NAMALWA (cell line): ENCODE results near the gene TYW1.
A peak's percentile ranks its signal among the peaks of the same experiment; 100 is the strongest.
"Not testable (repeated sequence)": the region's sequence is repeated elsewhere in the genome, so short reads cannot be mapped to it uniquely, and the experiment has no call there.

ENCODE experiments used
- DNase-seq: peaks from one replicate; pipeline ENCODE4 v3.0.0-alpha.2; 2015; ENCODE audit warnings: low spot score

The TYW1 gene

DNA sequence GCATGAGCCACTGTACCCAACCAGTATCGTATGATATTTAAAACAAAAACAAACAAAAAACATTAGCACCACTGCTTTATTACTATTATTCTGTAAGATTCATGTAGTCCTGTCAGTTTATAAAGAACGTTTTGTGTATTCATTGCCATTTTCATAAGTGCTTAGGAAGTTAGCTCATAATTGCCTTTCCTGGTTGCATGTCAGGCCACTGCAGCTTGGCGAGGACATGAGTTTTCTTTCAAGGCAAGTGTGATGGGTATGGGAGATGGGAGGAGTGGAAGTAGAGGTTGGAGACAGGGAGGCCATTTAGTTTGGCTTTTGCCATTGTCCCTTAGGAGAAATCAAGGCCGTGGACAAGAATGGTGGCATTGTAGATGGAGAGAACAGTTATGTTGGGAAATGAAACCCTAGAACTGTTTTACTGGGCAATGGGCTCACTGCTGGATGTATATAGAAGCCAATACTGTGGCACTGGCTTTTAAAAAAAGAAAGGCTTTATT, 48.9 kb downstream of the TYW1 start:
- no peak for DNase-seq

DNA sequence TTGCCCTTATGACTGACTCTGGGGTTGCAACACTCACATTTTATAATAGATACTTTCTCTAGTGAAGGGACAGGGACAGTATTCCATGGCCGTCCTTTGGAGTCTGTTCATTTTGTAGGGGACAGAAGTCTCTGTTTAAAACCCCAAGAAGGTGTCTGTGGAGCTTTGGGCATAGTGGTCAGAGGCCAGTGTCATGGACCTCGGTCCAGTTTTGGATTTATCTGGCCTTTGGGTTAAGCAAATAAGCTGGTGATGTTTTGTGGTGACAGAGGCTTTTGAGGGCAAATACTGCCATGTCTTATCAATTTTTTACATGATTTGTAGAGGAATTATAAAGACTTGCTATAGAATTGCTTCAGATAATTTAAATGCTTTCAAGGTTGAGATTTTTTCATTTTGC, 50.2 kb downstream of the TYW1 start:
- not testable (repeated sequence) for DNase-seq

DNA sequence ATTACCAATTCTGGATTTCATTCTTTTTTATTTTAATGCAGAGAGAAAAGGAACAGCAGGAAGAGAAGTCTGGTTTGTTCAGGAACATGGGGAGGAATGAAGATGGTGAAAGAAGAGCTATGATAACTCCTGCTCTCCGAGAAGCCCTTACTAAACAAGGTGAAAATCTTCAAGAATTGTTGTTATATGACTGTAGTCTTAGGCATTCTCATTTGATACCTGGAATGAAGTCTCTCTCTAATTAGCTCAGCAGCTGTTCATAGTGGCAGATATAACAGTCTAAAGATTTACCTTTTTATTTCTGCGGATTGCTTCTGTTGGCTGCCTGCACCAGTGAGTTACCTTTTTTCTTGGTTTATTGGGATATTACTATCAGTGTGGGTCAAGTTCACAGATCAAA, 53.3 kb downstream of the TYW1 start:
- not testable (repeated sequence) for DNase-seq

DNA sequence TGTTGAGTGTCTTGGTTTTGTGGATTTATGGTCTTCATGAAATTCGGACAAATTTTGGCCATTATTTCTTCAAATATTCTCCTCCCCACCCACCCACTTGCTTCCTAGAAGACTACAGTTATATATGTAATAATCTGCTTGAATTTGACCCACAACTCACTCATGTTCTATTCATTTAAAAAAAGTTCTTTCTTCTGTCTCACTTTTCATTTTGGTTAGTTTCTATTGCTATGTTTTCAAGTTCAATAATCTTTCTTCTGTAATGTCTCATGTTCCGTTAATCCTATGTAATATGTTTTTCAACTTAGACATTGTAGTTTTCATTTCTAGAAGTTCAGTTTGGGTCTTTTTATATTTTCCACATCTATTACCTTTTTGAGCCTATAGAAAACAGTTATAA, 55.5 kb downstream of the TYW1 start:
- DNase-seq: not testable (repeated sequence)

GRCh38 chr7:67056683-67057082, 60.0 kb downstream of the TYW1 start:
- DNase-seq: no peak

- DNase-seq: not testable (repeated sequence)
Observed at GRCh38 chr7:67061321-67061720, 64.7 kb downstream of the TYW1 start.

DNA sequence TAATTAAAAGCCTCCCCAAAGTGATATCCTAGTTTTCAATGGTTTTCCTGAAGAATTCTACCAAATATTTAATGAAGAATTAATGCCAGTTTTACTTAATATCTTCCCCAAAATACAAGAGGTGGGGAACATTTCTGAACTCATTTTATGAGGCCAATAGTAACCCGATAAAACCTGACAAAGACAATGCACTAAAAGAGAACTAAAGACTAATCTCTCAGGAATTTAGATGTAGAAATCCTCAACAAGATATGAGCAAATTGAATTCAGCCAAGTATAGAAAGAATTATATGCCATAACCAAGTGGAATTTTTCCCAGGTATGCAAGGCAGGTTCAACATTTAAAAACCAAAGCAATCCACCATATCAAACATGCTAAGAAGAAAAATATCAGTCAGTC, 66.2 kb downstream of the TYW1 start:
- not testable (repeated sequence) for DNase-seq

GRCh38 chr7:67066950-67067622, 70.5 kb downstream of the TYW1 start:
- DNase-seq: not testable (repeated sequence)

- not testable (repeated sequence) for DNase-seq
Observed at GRCh38 chr7:67076120-67076519, 79.5 kb downstream of the TYW1 start.

- DNase-seq: not testable (repeated sequence)
Observed at GRCh38 chr7:67082880-67083279, 86.2 kb downstream of the TYW1 start.

GRCh38 chr7:67089261-67089660, 92.6 kb downstream of the TYW1 start:
- not testable (repeated sequence) for DNase-seq

DNA sequence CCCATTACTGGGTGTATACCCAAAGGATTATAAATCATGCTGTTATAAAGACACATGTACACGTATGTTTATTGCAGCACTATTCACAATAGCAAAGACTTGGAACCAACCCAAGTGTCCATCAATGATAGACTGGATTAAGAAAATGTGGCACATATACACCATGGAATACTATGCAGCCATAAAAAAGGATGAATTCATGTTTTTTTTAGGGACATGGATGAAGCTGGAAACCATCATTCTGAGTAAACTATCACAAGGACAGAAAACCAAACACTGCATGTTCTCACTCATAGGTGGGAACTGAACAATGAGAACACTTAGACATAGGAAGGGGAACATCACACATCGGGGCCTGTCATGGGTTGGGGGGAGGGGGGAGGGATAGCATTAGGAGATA, 94.4 kb downstream of the TYW1 start:
- not testable (repeated sequence) for DNase-seq

GRCh38 chr7:67098031-67098430, 101.4 kb downstream of the TYW1 start:
- not testable (repeated sequence) for DNase-seq

DNA sequence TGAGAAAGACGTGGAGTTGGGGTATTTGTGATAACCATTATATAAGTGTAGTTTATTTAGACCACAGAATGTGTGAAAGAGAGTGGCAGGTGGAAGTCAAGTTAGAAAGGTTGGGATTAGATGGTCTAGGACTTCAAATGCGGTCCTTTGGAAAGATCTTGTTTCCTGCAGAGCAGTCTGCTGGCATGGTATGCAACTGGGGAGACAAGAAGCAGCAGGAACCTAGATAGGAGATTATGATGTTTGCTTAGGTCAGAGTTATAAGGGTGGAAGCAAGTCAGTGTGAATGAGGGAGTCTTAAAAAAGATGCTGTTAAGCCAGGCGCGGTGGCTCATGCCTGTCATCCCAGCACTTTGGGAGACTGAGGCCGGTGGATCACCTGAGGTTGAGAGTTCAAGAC, 102.8 kb downstream of the TYW1 start:
- not testable (repeated sequence) for DNase-seq

- DNase-seq: not testable (repeated sequence)
Observed at GRCh38 chr7:67100038-67100437, 103.4 kb downstream of the TYW1 start.

- DNase-seq: no peak
Observed at GRCh38 chr7:67100956-67101361, 104.3 kb downstream of the TYW1 start.

- not testable (repeated sequence) for DNase-seq
Observed at GRCh38 chr7:67104937-67105336, 108.3 kb downstream of the TYW1 start.

- no peak for DNase-seq
Observed at GRCh38 chr7:67105377-67105776, 108.7 kb downstream of the TYW1 start.

- not testable (repeated sequence) for DNase-seq
Observed at GRCh38 chr7:67106255-67106654, 109.6 kb downstream of the TYW1 start.

DNA sequence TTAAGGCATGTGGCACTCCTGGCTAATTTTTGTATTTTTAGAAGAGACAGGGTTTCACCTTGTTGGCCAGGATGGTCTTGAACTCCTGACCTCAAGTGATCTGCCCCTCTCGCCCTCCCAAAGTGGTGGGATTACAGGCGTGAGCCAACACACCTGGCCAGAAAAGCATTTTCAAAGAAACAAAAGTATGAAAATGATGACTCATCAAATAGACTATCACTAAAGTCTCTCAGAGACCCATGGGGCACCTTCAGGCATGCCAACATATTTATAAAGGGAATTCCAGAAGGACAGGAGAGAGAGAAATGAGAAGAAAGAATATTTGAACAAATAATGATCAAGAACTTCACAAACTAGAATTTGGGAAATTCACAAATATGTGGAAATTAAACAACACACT, 114.7 kb downstream of the TYW1 start:
- not testable (repeated sequence) for DNase-seq

- not testable (repeated sequence) for DNase-seq
Observed at GRCh38 chr7:67114483-67115246, 118.0 kb downstream of the TYW1 start.

DNA sequence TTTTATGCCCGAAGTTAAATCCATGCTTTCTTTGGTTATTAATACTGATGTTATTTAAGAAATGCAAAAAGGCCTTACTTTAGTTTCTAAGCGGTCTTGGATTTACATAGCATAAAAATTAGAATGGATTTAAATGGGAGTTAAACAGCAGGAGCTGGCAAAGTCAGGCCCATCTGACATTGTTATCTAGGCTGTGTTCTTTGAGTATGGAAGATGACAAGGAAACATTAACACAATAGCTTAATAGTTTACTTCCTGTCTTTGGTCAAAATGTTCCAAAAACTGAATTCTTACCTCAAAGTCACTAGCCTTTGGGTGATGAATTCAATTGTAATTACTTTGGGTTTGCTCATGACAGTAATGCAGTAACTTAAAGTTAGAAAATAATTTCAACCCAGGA, 123.9 kb downstream of the TYW1 start:
- DNase-seq: not testable (repeated sequence)

DNA sequence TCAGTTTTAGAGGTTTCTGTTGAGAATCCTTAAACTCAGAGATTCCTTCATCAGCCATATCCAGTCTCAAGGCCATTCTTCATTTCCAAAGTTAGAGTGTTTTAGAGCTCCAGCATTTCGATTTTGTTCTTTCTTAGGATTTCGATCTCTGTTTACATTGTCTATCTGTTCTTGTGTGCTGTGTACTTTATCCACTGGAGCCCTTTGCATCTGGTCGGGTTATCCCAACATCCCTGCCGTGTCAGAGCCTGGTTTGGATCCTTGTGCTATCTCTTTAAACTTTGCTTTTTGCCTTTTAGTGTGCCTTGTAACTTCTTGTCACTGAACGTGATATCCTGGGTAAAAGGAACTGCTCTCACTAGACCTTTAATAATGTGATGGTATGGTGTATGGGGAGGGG, 131.6 kb downstream of the TYW1 start:
- peak; percentile 30 for DNase-seq
